ENCODE data around the gene COQ2.

- no peak for TF ChIP-seq CTCF (IDR thresholded peaks at IDR 0.05)
- no peak for TF ChIP-seq POLR2A (IDR thresholded peaks at IDR 0.05)
These were observed 36.9 kb downstream of the COQ2 start for GRCh38 chr4:83247415-83248357.

Measured in heart left ventricle (tissue), 13 donors.